PC-9 (cell line): Measurements from ENCODE around the gene STX8. TPM values are rescaled to one million over a fixed set of nuclear protein-coding genes. Genes with fewer than 3 reads are reported as not detected.

ENCODE experiments used
- BruUV-seq: library from RNA; stranded (reverse); fragments of 400-500 nt; replicated peaks from 2 replicates; lab custom pipeline; 2021; lab: Mats Ljungman, UMichigan
- CTCF ChIA-PET: fragments of 300-600 bp; sonication (Branson Sonifier 250); formaldehyde crosslinking; loops from one replicate; lab custom pipeline; 2022; ENCODE audit warnings: antibody characterized with exemption; lab: Charles Lee
- POLR2A ChIA-PET: fragments of 300-600 bp; sonication (Branson Sonifier 250); formaldehyde crosslinking; loops from one replicate; lab custom pipeline; 2022; ENCODE audit warnings: antibody characterized with exemption; ENCODE audit not compliant: unreplicated experiment; lab: Charles Lee
- DNase-seq, 2 experiments: peaks; one replicate each; pipeline versions ENCODE4 v3.0.0 to v3.0.0-alpha.2; 2015 to 2022; ENCODE audit warnings: mixed read lengths in 1 of 2
- H2AFZ ChIP-seq: fragments of 200-600 bp; sonication (generic); 2 replicates; pipeline ENCODE4 v1.8.1; 2017; ENCODE audit warnings: antibody characterized with exemption
- H3F3A ChIP-seq: fragments of 200-600 bp; sonication (generic); 2 replicates; pipeline ENCODE4 v1.8.1; 2017; ENCODE audit warnings: antibody characterized with exemption, mild to moderate bottlenecking, low read depth; ENCODE audit not compliant: insufficient read depth
- H3K27ac ChIP-seq: fragments of 200-600 bp; sonication (generic); 2 replicates; pipeline ENCODE4 v1.6.1; 2016; ENCODE audit warnings: mixed run types
- H3K27me3 ChIP-seq: fragments of 200-600 bp; sonication (generic); 2 replicates; pipeline ENCODE4 v1.6.1; 2016; ENCODE audit warnings: low read depth, mixed run types; ENCODE audit not compliant: insufficient read depth
- H3K36me3 ChIP-seq: fragments of 200-600 bp; sonication (generic); 2 replicates; pipeline ENCODE4 v1.6.1; 2016; ENCODE audit warnings: low read depth, mixed run types
- H3K4me1 ChIP-seq: fragments of 200-600 bp; sonication (generic); replicated peaks from 2 replicates; pipeline ENCODE4 v1.6.1; 2016; ENCODE audit warnings: mixed run types; ENCODE audit not compliant: insufficient read depth
- H3K4me2 ChIP-seq: fragments of 200-600 bp; sonication (generic); 2 replicates; pipeline ENCODE4 v1.6.1; 2017; ENCODE audit warnings: mixed run types
- H3K4me3 ChIP-seq: fragments of 200-600 bp; sonication (generic); 2 replicates; pipeline ENCODE4 v1.6.1; 2016; ENCODE audit warnings: mixed run types
- H3K79me2 ChIP-seq: fragments of 200-600 bp; sonication (generic); 2 replicates; pipeline ENCODE4 v1.6.1; 2017; ENCODE audit warnings: low read depth, mixed run types
- H3K9me2 ChIP-seq: fragments of 200-600 bp; sonication (generic); 2 replicates; pipeline ENCODE4 v1.8.1; 2017; ENCODE audit warnings: mild to moderate bottlenecking; ENCODE audit not compliant: insufficient read depth
- H3K9me3 ChIP-seq: fragments of 200-600 bp; sonication (generic); 2 replicates; pipeline ENCODE4 v1.8.1; 2016; ENCODE audit warnings: low read depth; ENCODE audit not compliant: insufficient read depth
- H4K20me1 ChIP-seq: fragments of 200-600 bp; sonication (generic); 2 replicates; pipeline ENCODE4 v1.8.1; 2017; ENCODE audit not compliant: insufficient read depth
- EZH2 ChIP-seq: fragments of 200-600 bp; sonication (generic); IDR thresholded peaks from 2 replicates; pipeline ENCODE4 v1.8.0; 2017; ENCODE audit warnings: antibody characterized with exemption, low read depth
- intact Hi-C: fragments of 100-400 bp; cut with micrococcal nuclease; formaldehyde crosslinking; loops from one replicate; pipeline ENCODE4 v1.10.0; 2022; ENCODE audit not compliant: unreplicated experiment
- total RNA-seq: library from RNA; stranded (reverse); gene quantifications from 2 replicates; pipeline ENCODE4 v1.2.3, GENCODE V29; 2021
- TF ChIP-seq, protein P1 (sequence below): fragments of 200-600 bp; sonication (generic); conservative IDR thresholded peaks from 2 replicates; pipeline ENCODE4 v1.6.1; 2017; ENCODE audit warnings: mixed run types, antibody characterized with exemption, mild to moderate bottlenecking, moderate library complexity

The STX8 gene
- total RNA-seq, 1 experiment from 2014 or later: 60.6 TPM

DNA sequence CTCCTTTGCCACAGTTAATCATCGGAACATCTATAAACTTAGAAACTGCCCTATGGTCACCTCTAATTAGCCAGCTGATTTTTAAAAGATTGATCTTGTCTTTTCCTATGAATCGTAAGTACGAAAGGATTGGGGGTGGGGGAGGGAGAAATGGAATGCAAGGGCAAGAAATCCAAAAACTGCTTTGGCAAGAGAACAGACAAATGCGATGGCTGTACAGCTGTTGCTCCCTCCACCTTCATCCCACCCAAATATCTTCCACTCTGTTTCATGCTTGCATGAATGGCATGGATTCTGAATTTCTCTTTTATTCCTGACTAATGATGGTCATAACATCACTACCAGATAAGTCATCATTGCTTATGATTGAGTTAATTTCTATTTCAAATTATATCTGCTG, 165.7 kb downstream of the STX8 start:
- intact Hi-C loops: loop anchor here (10.0 kb wide), 2 partner anchors 295 to 415 kb away; no protein-coding TSS in a partner anchor
- Histone ChIP-seq H3K27ac (no peak overlapping the region), H3K27me3 (no peaks in the 10 kb centered on the region), H3K4me2 (no peak overlapping the region), H3K4me1 (no peaks in the 10 kb centered on the region), H4K20me1 (no peaks in the 10 kb centered on the region), H3K4me3 (no peak overlapping the region), H3F3A (no peaks in the 10 kb centered on the region), H3K9me2 (no peaks in the 10 kb centered on the region), H2AFZ (no peak overlapping the region), H3K9me3 (no peaks in the 10 kb centered on the region), H3K36me3 (no peaks in the 10 kb centered on the region), H3K79me2 (no peaks in the 10 kb centered on the region)
- no peak for DNase-seq
- CTCF ChIA-PET: no interaction called here
- POLR2A ChIA-PET: no interaction called here
- no peak for TF ChIP-seq EZH2
- TF ChIP-seq, protein P1, sequence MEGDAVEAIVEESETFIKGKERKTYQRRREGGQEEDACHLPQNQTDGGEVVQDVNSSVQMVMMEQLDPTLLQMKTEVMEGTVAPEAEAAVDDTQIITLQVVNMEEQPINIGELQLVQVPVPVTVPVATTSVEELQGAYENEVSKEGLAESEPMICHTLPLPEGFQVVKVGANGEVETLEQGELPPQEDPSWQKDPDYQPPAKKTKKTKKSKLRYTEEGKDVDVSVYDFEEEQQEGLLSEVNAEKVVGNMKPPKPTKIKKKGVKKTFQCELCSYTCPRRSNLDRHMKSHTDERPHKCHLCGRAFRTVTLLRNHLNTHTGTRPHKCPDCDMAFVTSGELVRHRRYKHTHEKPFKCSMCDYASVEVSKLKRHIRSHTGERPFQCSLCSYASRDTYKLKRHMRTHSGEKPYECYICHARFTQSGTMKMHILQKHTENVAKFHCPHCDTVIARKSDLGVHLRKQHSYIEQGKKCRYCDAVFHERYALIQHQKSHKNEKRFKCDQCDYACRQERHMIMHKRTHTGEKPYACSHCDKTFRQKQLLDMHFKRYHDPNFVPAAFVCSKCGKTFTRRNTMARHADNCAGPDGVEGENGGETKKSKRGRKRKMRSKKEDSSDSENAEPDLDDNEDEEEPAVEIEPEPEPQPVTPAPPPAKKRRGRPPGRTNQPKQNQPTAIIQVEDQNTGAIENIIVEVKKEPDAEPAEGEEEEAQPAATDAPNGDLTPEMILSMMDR: no peak
- BruUV-seq: no TSS peak

DNA sequence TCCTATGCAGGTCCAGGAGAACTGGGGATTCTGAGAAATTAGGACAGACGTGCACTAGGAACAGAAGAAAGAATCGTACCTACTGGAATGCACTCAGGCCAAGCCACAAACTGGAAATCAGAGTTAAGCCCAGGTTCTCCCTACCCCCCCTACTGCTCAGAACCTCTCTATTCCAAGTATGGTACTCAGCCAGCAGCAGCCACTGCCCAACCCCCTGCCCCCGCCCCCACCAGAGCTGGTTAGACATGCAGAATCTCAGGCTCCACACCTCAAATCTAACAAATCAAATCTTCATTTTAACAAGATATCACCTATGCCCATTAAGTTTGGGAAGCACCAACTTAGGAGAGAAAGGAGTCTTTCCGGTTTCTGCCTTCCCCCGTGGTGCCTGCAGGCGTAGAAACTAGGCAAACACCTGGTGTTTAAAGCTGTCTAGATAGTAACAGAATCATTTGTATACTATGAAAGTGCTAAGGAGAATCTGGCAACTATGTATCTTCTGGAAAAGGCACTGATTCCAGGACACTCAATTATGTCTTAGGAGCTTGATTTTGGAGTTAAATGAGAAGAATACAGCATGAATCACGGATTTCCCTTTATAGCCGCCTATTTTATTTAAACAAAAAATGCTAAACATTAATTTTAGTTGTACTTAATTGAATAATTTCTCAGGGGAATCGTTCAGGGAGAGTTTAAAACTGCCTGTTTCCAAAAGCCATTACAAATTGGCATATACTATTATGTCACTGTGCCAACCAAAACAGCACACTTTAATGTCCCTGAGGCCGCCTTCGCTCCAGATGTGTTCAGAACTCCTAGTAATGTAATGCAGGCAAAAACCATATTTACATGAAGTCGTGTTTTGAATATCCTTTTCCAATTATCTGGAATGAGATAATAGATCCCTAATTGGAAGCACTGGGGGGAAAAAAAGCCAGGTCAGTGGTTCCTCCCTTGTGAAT, 166.5 kb downstream of the STX8 start:
- POLR2A ChIA-PET: no interaction called here
- no peaks in the 10 kb centered on the region for H3K9me3 ChIP-seq

DNA sequence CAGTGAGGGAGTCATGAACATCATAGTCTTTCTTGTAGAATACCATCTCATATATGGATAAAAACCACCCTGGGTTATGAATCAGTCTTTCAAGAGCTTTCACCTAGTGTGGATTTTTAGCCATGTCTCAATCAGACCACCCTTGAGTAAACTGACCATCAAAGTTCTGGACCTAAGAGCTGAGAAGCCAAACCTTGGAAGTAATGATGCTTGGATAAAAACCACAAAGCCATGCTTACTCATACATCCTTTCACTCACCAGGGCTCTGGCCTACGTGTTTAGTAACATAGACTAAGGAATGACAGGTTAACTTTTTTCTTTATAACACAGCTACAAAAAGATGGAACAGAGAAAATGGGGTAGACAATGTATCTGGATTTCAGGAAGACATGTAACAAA, 167.2 kb downstream of the STX8 start:
- Histone ChIP-seq H3K27me3 (no peaks in the 10 kb centered on the region), H3F3A (no peaks in the 10 kb centered on the region), H2AFZ (no peak overlapping the region), H3K36me3 (no peaks in the 10 kb centered on the region), H3K27ac (no peak overlapping the region), H3K4me2 (no peak overlapping the region), H3K9me3 (no peaks in the 10 kb centered on the region), H3K4me3 (no peak overlapping the region), H4K20me1 (no peaks in the 10 kb centered on the region), H3K4me1 (no peaks in the 10 kb centered on the region), H3K9me2 (no peaks in the 10 kb centered on the region), H3K79me2 (no peaks in the 10 kb centered on the region)
- TF ChIP-seq EZH2: no peak
- TF ChIP-seq, protein P1: no peak
- no peak for DNase-seq
- no TSS peak for BruUV-seq
- intact Hi-C loops: loop anchor here (10.0 kb wide), 2 partner anchors 294 to 414 kb away; no protein-coding TSS in a partner anchor
- ChIA-PET CTCF (no interaction called here), POLR2A (no interaction called here)

More for the DNA sequence above, 166.5 kb downstream of the STX8 start:
- H3F3A ChIP-seq: no peaks in the 10 kb centered on the region
- CTCF ChIA-PET: interaction anchor here (0.7 kb wide), 1 partner anchor 10 kb away, joined by 13 read pairs; no protein-coding TSS in a partner anchor
- no peak overlapping the region for H3K27ac ChIP-seq
- no peaks in the 10 kb centered on the region for H3K9me2 ChIP-seq
- no peaks in the 10 kb centered on the region for H4K20me1 ChIP-seq
- H3K4me3 ChIP-seq: no peak overlapping the region
- intact Hi-C loops: loop anchor here (10.0 kb wide), 2 partner anchors 294 to 414 kb away; no protein-coding TSS in a partner anchor
- H2AFZ ChIP-seq: no peak overlapping the region
- no peak overlapping the region for H3K4me2 ChIP-seq
- no peaks in the 10 kb centered on the region for H3K36me3 ChIP-seq
- H3K4me1 ChIP-seq: no peaks in the 10 kb centered on the region
- no TSS peak for BruUV-seq
- peak; percentile 14 to 44 for DNase-seq
- no peaks in the 10 kb centered on the region for H3K27me3 ChIP-seq
- TF ChIP-seq EZH2: no peak
- TF ChIP-seq, protein P1: no peak
- H3K79me2 ChIP-seq: no peaks in the 10 kb centered on the region
